HEK293T (cell line): ENCODE measurements around the gene UCHL5.

Experiments used
- CTCF ChIA-PET: fragments of 350-600 bp; formaldehyde crosslinking; extraction: SDS; loops from one replicate; lab custom pipeline; 2021; ENCODE audit warnings: antibody characterized with exemption, inconsistent platforms; lab: Yijun Ruan, JAX
- POLR2A ChIA-PET: fragments of 350-600 bp; formaldehyde crosslinking; extraction: SDS; loops from one replicate; lab custom pipeline; 2020; ENCODE audit warnings: antibody characterized with exemption, inconsistent platforms; lab: Yijun Ruan, JAX
- DNase-seq: peaks from one replicate; pipeline ENCODE4 v3.0.0; 2012; ENCODE audit warnings: mixed read lengths; ENCODE audit errors: extremely low spot score
- ARNT ChIP-seq: fragments of 450-650 bp; IDR thresholded peaks from 2 replicates; pipeline ENCODE4 v1.6.1; 2017; ENCODE audit warnings: mild to moderate bottlenecking
- BHLHE40 ChIP-seq: fragments of 450-650 bp; IDR thresholded peaks from 2 replicates; pipeline ENCODE4 v1.6.1; 2016; ENCODE audit warnings: mild to moderate bottlenecking, moderate library complexity, borderline replicate concordance
- CTBP1 ChIP-seq: fragments of 450-650 bp; IDR thresholded peaks from 2 replicates; pipeline ENCODE4 v1.6.1; 2016; ENCODE audit warnings: borderline replicate concordance
- ELF4 ChIP-seq: fragments of 450-650 bp; IDR thresholded peaks from 2 replicates; pipeline ENCODE4 v1.6.1; 2017; ENCODE audit warnings: antibody characterized with exemption
- FOXA1 ChIP-seq: fragments of 450-650 bp; IDR thresholded peaks from 2 replicates; pipeline ENCODE4 v1.6.1; 2016; ENCODE audit warnings: mild to moderate bottlenecking
- FOXK2 ChIP-seq: fragments of 450-650 bp; IDR thresholded peaks from 2 replicates; pipeline ENCODE4 v1.6.1; 2016; ENCODE audit warnings: mild to moderate bottlenecking
- FOXM1 ChIP-seq: fragments of 450-650 bp; IDR thresholded peaks from 2 replicates; pipeline ENCODE4 v1.6.1; 2017; ENCODE audit warnings: mild to moderate bottlenecking, borderline replicate concordance
- HDGF ChIP-seq: fragments of 450-650 bp; IDR thresholded peaks from 2 replicates; pipeline ENCODE4 v1.6.1; 2017; ENCODE audit warnings: antibody characterized with exemption, borderline replicate concordance
- L3MBTL2 ChIP-seq: fragments of 450-650 bp; conservative IDR thresholded peaks from 2 replicates; pipeline ENCODE4 v1.6.1; 2016; ENCODE audit warnings: mild to moderate bottlenecking
- LEF1 ChIP-seq: fragments of 450-650 bp; IDR thresholded peaks from 2 replicates; pipeline ENCODE4 v1.6.1; 2017; ENCODE audit warnings: mild to moderate bottlenecking, borderline replicate concordance
- NFRKB ChIP-seq: fragments of 450-650 bp; IDR thresholded peaks from 2 replicates; pipeline ENCODE4 v1.6.1; 2016; ENCODE audit warnings: mild to moderate bottlenecking, moderate library complexity
- PKNOX1 ChIP-seq: fragments of 450-650 bp; IDR thresholded peaks from 2 replicates; pipeline ENCODE4 v1.6.1; 2016
- SP1 ChIP-seq: fragments of 450-650 bp; IDR thresholded peaks from 2 replicates; pipeline ENCODE4 v1.6.1; 2017
- SUZ12 ChIP-seq: fragments of 450-650 bp; IDR thresholded peaks from 2 replicates; pipeline ENCODE4 v1.6.1; 2016; ENCODE audit warnings: mild to moderate bottlenecking
- TARDBP ChIP-seq: fragments of 450-650 bp; IDR thresholded peaks from 2 replicates; pipeline ENCODE4 v1.6.1; 2016
- ZNF384 ChIP-seq: fragments of 450-650 bp; IDR thresholded peaks from 2 replicates; pipeline ENCODE4 v1.6.1; 2016

UCHL5 gene

GRCh38 chr1:193019442-193020026, 39.6 kb downstream of the UCHL5 start:
- no peak for TF ChIP-seq ZNF384
- ChIA-PET POLR2A (no interaction called here), CTCF (interaction anchor here (0.5 to 2.5 kb wide), 5 partner anchors 38 to 545 kb away, joined by 3 to 10 read pairs (median 3); no protein-coding TSS in a partner anchor)
- DNase-seq = no peak

GRCh38 chr1:193016788-193017187, 42.4 kb downstream of the UCHL5 start:
- POLR2A ChIA-PET = no interaction called here
- DNase-seq = no peak
- no peak for TF ChIP-seq LEF1
- TF ChIP-seq BHLHE40 = no peak
- TF ChIP-seq ARNT = no peak
- CTCF ChIA-PET = no interaction called here

GRCh38 chr1:193014400-193014799, 44.8 kb downstream of the UCHL5 start:
- POLR2A ChIA-PET = interaction anchor here (1.3 kb wide), 1 partner anchor 45 kb away, joined by 3 read pairs; the partner anchor contains the start of genes RO60 and UCHL5
- DNase-seq = no peak
- CTCF ChIA-PET = no interaction called here
- no peak for TF ChIP-seq PKNOX1

GRCh38 chr1:193013707-193014106, 45.5 kb downstream of the UCHL5 start:
- ChIA-PET POLR2A (no interaction called here), CTCF (no interaction called here)
- no peak for TF ChIP-seq FOXM1
- TF ChIP-seq BHLHE40 = no peak
- TF ChIP-seq FOXK2 = no peak
- no peak for TF ChIP-seq CTBP1
- TF ChIP-seq ELF4 = no peak
- TF ChIP-seq HDGF = no peak
- no peak for TF ChIP-seq ARNT
- TF ChIP-seq NFRKB = no peak
- TF ChIP-seq L3MBTL2 = no peak
- TF ChIP-seq FOXA1 = no peak
- TF ChIP-seq SP1 = no peak
- TF ChIP-seq TARDBP = no peak
- TF ChIP-seq SUZ12 = no peak
- TF ChIP-seq LEF1 = no peak
- no peak for TF ChIP-seq PKNOX1
- no peak for DNase-seq

GRCh38 chr1:193013005-193013404, 46.2 kb downstream of the UCHL5 start:
- CTCF ChIA-PET = no interaction called here
- POLR2A ChIA-PET = no interaction called here
- TF ChIP-seq ZNF384 (no peak), HDGF (no peak), NFRKB (no peak), TARDBP (no peak), SP1 (no peak), LEF1 (no peak), FOXK2 (no peak), BHLHE40 (no peak), L3MBTL2 (no peak), CTBP1 (no peak), FOXA1 (no peak), SUZ12 (no peak), PKNOX1 (no peak), FOXM1 (no peak)
- no peak for DNase-seq

- ChIA-PET POLR2A (no interaction called here), CTCF (no interaction called here)
- TF ChIP-seq LEF1 (no peak), PKNOX1 (no peak), SUZ12 (no peak), ARNT (no peak), HDGF (no peak), L3MBTL2 (no peak), FOXA1 (no peak), SP1 (no peak), ZNF384 (no peak), CTBP1 (no peak), FOXK2 (no peak), NFRKB (no peak)
- no peak for DNase-seq
Observed at GRCh38 chr1:193011406-193011805, 47.8 kb downstream of the UCHL5 start.

- ChIA-PET POLR2A (no interaction called here), CTCF (no interaction called here)
- TF ChIP-seq BHLHE40 = no peak
- no peak for TF ChIP-seq LEF1
- no peak for TF ChIP-seq SP1
- TF ChIP-seq ELF4 = no peak
- TF ChIP-seq NFRKB = no peak
- no peak for TF ChIP-seq PKNOX1
- TF ChIP-seq TARDBP = no peak
- TF ChIP-seq CTBP1 = no peak
- TF ChIP-seq ARNT = no peak
- TF ChIP-seq FOXA1 = no peak
- no peak for TF ChIP-seq SUZ12
- TF ChIP-seq FOXK2 = no peak
- no peak for TF ChIP-seq HDGF
Observed at GRCh38 chr1:193009501-193009900, 49.7 kb downstream of the UCHL5 start.

More at GRCh38 chr1:193009501-193009900, 49.7 kb downstream of the UCHL5 start:
- DNase-seq = no peak
